Inflammatory macrophage treated with lipopolysaccharide for 1 hour (primary cell): ENCODE results near the gene DDX1.
"Not testable (repeated sequence)": the region's sequence is repeated elsewhere in the genome, so short reads cannot be mapped to it uniquely, and the experiment has no call there.

ENCODE experiments used
- DNase-seq, 2 donors: peaks; one replicate each; pipeline ENCODE4 v3.0.0-alpha.2; 2020 to 2022

The DDX1 gene

GRCh38 chr2:15595936-15596335, 4.3 kb downstream of the DDX1 start:
- DNase-seq: no peak

GRCh38 chr2:15596350-15596749, 4.7 kb downstream of the DDX1 start:
- DNase-seq: no peak

- no peak for DNase-seq
Measured at GRCh38 chr2:15596968-15597367, 5.3 kb downstream of the DDX1 start.

- DNase-seq: no peak
Measured at GRCh38 chr2:15599994-15600393, 8.3 kb downstream of the DDX1 start.

GRCh38 chr2:15601681-15602080, 10.0 kb downstream of the DDX1 start:
- DNase-seq: no peak

GRCh38 chr2:15602393-15602792, 10.7 kb downstream of the DDX1 start:
- no peak for DNase-seq

- no peak for DNase-seq
Measured at GRCh38 chr2:15603044-15603765, 11.5 kb downstream of the DDX1 start.

- no peak for DNase-seq
Measured at GRCh38 chr2:15603948-15604347, 12.3 kb downstream of the DDX1 start.

- DNase-seq: no peak
Measured at GRCh38 chr2:15605721-15606120, 14.1 kb downstream of the DDX1 start.

GRCh38 chr2:15606481-15607441, 15.1 kb downstream of the DDX1 start:
- DNase-seq: no peak

- DNase-seq: no peak
Measured at GRCh38 chr2:15607709-15608391, 16.2 kb downstream of the DDX1 start.

- no peak for DNase-seq
Measured at GRCh38 chr2:15608392-15608761, 16.7 kb downstream of the DDX1 start.

- DNase-seq: no peak
Measured at GRCh38 chr2:15609341-15610042, 17.8 kb downstream of the DDX1 start.

GRCh38 chr2:15610430-15610952, 18.8 kb downstream of the DDX1 start:
- no peak for DNase-seq

GRCh38 chr2:15612101-15612500, 20.4 kb downstream of the DDX1 start:
- not testable (repeated sequence) for DNase-seq

- DNase-seq: no peak
Measured at GRCh38 chr2:15613736-15614429, 22.2 kb downstream of the DDX1 start.

- no peak for DNase-seq
Measured at GRCh38 chr2:15614545-15615300, 23.1 kb downstream of the DDX1 start.

- no peak for DNase-seq
Measured at GRCh38 chr2:15615301-15615920, 23.7 kb downstream of the DDX1 start.

- no peak for DNase-seq
Measured at GRCh38 chr2:15616429-15616828, 24.8 kb downstream of the DDX1 start.
